Measurements from ENCODE around the gene WDSUB1. TPM values are rescaled to one million over a fixed set of nuclear protein-coding genes. Genes with fewer than 3 reads are reported as not detected.

Gene WDSUB1
- total and polyA plus RNA-seq, 9 of the 15 experiments (the other 6 are each of a cell fraction or from before 2014, with no cell fraction given), result 5.2 to 13.7 (median 9.4) TPM

DNA sequence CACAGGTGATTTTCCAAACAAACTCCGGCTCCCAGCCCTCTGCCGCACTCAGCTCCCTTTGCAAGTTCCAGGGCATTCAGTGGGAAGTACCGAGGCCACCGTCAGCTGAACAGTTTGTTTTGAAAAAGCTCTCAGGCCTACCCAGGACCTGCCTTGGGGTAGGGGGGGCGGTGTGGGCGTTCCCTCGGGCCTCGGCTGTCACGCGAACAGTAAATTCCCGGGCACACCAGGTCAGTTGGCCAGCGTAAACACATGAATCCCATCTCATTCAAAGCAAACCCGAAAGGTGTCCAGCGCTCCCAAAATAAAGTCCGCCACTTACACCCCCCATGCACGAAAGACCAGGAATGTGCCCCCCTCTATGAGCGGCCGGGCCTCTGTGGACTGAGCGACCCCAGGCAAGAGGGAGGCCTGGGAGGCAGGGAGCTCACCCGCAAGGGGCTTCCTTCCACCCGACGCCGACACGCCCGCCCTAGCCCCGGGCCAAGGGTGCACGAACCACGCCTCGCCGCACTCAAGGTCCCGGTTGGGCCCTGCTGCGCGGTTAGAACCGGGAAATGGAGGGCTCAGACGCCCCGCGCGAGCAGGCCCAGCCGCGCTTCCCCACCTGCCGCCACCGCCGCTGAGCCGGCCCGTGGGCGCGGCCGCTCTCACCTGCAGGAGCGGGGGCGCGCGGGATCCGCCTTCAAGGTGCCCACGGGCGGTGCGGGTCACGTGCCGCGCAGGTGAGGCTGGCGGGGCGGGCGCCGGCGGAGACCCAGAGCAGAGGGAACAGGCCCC is at the start of gene WDSUB1 (continued):
- TF ChIP-seq, protein P1, sequence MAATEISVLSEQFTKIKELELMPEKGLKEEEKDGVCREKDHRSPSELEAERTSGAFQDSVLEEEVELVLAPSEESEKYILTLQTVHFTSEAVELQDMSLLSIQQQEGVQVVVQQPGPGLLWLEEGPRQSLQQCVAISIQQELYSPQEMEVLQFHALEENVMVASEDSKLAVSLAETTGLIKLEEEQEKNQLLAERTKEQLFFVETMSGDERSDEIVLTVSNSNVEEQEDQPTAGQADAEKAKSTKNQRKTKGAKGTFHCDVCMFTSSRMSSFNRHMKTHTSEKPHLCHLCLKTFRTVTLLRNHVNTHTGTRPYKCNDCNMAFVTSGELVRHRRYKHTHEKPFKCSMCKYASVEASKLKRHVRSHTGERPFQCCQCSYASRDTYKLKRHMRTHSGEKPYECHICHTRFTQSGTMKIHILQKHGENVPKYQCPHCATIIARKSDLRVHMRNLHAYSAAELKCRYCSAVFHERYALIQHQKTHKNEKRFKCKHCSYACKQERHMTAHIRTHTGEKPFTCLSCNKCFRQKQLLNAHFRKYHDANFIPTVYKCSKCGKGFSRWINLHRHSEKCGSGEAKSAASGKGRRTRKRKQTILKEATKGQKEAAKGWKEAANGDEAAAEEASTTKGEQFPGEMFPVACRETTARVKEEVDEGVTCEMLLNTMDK (IDR thresholded peaks at IDR 0.05; ENCODE audit: borderline replicate concordance, insufficient read depth, low read depth, low read length, poor library complexity, severe bottlenecking), result no peak
- TF ChIP-seq, protein P2, sequence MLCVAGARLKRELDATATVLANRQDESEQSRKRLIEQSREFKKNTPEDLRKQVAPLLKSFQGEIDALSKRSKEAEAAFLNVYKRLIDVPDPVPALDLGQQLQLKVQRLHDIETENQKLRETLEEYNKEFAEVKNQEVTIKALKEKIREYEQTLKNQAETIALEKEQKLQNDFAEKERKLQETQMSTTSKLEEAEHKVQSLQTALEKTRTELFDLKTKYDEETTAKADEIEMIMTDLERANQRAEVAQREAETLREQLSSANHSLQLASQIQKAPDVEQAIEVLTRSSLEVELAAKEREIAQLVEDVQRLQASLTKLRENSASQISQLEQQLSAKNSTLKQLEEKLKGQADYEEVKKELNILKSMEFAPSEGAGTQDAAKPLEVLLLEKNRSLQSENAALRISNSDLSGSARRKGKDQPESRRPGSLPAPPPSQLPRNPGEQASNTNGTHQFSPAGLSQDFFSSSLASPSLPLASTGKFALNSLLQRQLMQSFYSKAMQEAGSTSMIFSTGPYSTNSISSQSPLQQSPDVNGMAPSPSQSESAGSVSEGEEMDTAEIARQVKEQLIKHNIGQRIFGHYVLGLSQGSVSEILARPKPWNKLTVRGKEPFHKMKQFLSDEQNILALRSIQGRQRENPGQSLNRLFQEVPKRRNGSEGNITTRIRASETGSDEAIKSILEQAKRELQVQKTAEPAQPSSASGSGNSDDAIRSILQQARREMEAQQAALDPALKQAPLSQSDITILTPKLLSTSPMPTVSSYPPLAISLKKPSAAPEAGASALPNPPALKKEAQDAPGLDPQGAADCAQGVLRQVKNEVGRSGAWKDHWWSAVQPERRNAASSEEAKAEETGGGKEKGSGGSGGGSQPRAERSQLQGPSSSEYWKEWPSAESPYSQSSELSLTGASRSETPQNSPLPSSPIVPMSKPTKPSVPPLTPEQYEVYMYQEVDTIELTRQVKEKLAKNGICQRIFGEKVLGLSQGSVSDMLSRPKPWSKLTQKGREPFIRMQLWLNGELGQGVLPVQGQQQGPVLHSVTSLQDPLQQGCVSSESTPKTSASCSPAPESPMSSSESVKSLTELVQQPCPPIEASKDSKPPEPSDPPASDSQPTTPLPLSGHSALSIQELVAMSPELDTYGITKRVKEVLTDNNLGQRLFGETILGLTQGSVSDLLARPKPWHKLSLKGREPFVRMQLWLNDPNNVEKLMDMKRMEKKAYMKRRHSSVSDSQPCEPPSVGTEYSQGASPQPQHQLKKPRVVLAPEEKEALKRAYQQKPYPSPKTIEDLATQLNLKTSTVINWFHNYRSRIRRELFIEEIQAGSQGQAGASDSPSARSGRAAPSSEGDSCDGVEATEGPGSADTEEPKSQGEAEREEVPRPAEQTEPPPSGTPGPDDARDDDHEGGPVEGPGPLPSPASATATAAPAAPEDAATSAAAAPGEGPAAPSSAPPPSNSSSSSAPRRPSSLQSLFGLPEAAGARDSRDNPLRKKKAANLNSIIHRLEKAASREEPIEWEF (CRISPR knock-in tag; IDR thresholded peaks at IDR 0.05), result no peak
- TF ChIP-seq, protein P3, sequence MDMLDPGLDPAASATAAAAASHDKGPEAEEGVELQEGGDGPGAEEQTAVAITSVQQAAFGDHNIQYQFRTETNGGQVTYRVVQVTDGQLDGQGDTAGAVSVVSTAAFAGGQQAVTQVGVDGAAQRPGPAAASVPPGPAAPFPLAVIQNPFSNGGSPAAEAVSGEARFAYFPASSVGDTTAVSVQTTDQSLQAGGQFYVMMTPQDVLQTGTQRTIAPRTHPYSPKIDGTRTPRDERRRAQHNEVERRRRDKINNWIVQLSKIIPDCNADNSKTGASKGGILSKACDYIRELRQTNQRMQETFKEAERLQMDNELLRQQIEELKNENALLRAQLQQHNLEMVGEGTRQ (CRISPR knock-in tag; IDR thresholded peaks at IDR 0.05), result peak; percentile 88
- no peak for TF ChIP-seq BDP1 (IDR thresholded peaks at IDR 0.05; ENCODE audit: insufficient read depth, insufficient read length)
- TF ChIP-seq RAD51 (IDR thresholded peaks at IDR 0.05; ENCODE audit: borderline replicate concordance, low read depth), result no peak; the same call in 1 of the 2 replicates
- no peak for TF ChIP-seq HOXB6 (CRISPR knock-in tag; IDR thresholded peaks at IDR 0.05; ENCODE audit: borderline replicate concordance)
- TF ChIP-seq FOS (IDR thresholded peaks at IDR 0.05; ENCODE audit: extremely low read depth, insufficient read length), result no peak
- TF ChIP-seq, protein P4, sequence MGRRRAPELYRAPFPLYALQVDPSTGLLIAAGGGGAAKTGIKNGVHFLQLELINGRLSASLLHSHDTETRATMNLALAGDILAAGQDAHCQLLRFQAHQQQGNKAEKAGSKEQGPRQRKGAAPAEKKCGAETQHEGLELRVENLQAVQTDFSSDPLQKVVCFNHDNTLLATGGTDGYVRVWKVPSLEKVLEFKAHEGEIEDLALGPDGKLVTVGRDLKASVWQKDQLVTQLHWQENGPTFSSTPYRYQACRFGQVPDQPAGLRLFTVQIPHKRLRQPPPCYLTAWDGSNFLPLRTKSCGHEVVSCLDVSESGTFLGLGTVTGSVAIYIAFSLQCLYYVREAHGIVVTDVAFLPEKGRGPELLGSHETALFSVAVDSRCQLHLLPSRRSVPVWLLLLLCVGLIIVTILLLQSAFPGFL (CRISPR knock-in tag; IDR thresholded peaks at IDR 0.05), result 0 out of 2 replicates have a peak, but pooled peaks have one; percentile 68
- TF ChIP-seq ZFPM2 (CRISPR knock-in tag; IDR thresholded peaks at IDR 0.05), result no peak
- no peak for TF ChIP-seq TBP (optimal IDR thresholded peaks at IDR 0.05; ENCODE audit: low read depth, low read length)
- TF ChIP-seq DNMT1 (IDR thresholded peaks at IDR 0.05), result no peak
- TF ChIP-seq, protein P5, sequence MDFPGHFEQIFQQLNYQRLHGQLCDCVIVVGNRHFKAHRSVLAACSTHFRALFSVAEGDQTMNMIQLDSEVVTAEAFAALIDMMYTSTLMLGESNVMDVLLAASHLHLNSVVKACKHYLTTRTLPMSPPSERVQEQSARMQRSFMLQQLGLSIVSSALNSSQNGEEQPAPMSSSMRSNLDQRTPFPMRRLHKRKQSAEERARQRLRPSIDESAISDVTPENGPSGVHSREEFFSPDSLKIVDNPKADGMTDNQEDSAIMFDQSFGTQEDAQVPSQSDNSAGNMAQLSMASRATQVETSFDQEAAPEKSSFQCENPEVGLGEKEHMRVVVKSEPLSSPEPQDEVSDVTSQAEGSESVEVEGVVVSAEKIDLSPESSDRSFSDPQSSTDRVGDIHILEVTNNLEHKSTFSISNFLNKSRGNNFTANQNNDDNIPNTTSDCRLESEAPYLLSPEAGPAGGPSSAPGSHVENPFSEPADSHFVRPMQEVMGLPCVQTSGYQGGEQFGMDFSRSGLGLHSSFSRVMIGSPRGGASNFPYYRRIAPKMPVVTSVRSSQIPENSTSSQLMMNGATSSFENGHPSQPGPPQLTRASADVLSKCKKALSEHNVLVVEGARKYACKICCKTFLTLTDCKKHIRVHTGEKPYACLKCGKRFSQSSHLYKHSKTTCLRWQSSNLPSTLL (IDR thresholded peaks at IDR 0.05), result no peak
- TF ChIP-seq COPS2 (conservative IDR thresholded peaks at IDR 0.05), result no peak
- TF ChIP-seq IFI16 (CRISPR knock-in tag; IDR thresholded peaks at IDR 0.05), result no peak
- no peak for TF ChIP-seq ELF2 (CRISPR knock-in tag; IDR thresholded peaks at IDR 0.05)
- no peak for TF ChIP-seq ZNF780A (CRISPR knock-in tag; IDR thresholded peaks at IDR 0.05)

Data from K562 (cell line).